ENCODE results near the gene UNCX. TPM values are rescaled to one million over a fixed set of nuclear protein-coding genes. Genes with fewer than 3 reads are reported as not detected.

UNCX gene
- total and polyA plus RNA-seq, 9 of the 15 experiments (the other 6 are each of a cell fraction or from before 2014, with no cell fraction given): not detected

- intact Hi-C loops (cut with micrococcal nuclease): no loop called here
- Histone ChIP-seq H3K9me1 (ENCODE audit: control insufficient read depth, insufficient read depth, low read length) (no peaks in the 10 kb centered on the region), H3K36me3 (ENCODE audit: control insufficient read depth, insufficient read depth, low read length) (no peaks in the 10 kb centered on the region), H3K27ac (ENCODE audit: extremely low read depth, low read depth, low read length) (no peak overlapping the region), H4K20me1 (replicated peaks; ENCODE audit: control insufficient read depth, insufficient read depth, low read length) (peaks cover 5% of the 10 kb centered on the region; the same call in 1 of the 2 replicates), H3K9me3 (replicated peaks; ENCODE audit: control insufficient read depth, insufficient read depth, low read depth, low read length) (no peaks in the 10 kb centered on the region), H3K4me1 (replicated peaks in 1 of 2; ENCODE audit: control insufficient read depth in 2 of 2, insufficient read depth in 2 of 2, low read length in 2 of 2) (peaks cover 0 to 34% of the 10 kb centered on the region in 2 experiments; a peak in 2 of 5 replicates), H3K4me3 (no peak overlapping the region), H3K27me3 (ENCODE audit: control insufficient read depth in 2 of 2, insufficient read depth in 2 of 2, low read length in 2 of 2) (peaks cover 75 to 85% of the 10 kb centered on the region in 2 experiments; a peak in 4 of 5 replicates), H3K9ac (ENCODE audit: insufficient read depth in 1 of 2, low read depth in 2 of 2, low read length in 2 of 2) (no peak overlapping the region), H3K4me2 (ENCODE audit: insufficient read depth, low read length) (no peak overlapping the region), H2AFZ (ENCODE audit: low read depth, low read length) (no peak overlapping the region), H3K79me2 (ENCODE audit: control insufficient read depth, insufficient read depth, low read length) (no peaks in the 10 kb centered on the region)
- ChIA-PET POLR2A (interaction anchor here (0.6 to 0.7 kb wide), 4 partner anchors 11 to 161 kb away, joined by 3 to 4 read pairs (median 3); no protein-coding TSS in a partner anchor), CTCF (ENCODE audit: low intra/inter-chr PET ratio) (no interaction called here)
- no peak for ATAC-seq
- in situ Hi-C loops (cut with MboI): no loop called here
- BruUV-seq (replicated peaks): no TSS peak
- TF ChIP-seq ZBTB49 (CRISPR knock-in tag; IDR thresholded peaks at IDR 0.05; ENCODE audit: borderline replicate concordance) (no peak), TAF7 (tag; IDR thresholded peaks at IDR 0.05) (no peak), CBX2 (IDR thresholded peaks at IDR 0.05; ENCODE audit: insufficient read depth, low read length, poor library complexity, severe bottlenecking) (peak; percentile 17), SIN3B (IDR thresholded peaks at IDR 0.05; ENCODE audit: low read depth) (no peak), ZC3H4 (CRISPR knock-in tag; IDR thresholded peaks at IDR 0.05; ENCODE audit: borderline replicate concordance) (no peak)
- no peak for DNase-seq (ENCODE audit: extremely low read depth in 1 of 4, low spot score in 3 of 4)
- no peak for FAIRE-seq
- WGBS (ENCODE audit: insufficient coverage, low coverage, missing lambda C conversion rate): 10% methylated on average over 28 of the region's 33 CpGs
Observed at GRCh38 chr7:1242256-1242605, 9.6 kb downstream of the UNCX start.
